GM06990 (cell line): Measurements from ENCODE around the gene SEMA3E.

Experiments
- DNase-seq: peaks from one replicate; pipeline ENCODE4 v3.0.0-alpha.2; 2011; ENCODE audit not compliant: insufficient read length; ENCODE audit errors: extremely low read depth
- H3K27me3 ChIP-seq: replicated peaks from 2 replicates; pipeline ENCODE4 v1.6.0; 2011; ENCODE audit warnings: low read length; ENCODE audit not compliant: control insufficient read depth, insufficient read depth
- H3K36me3 ChIP-seq: 2 replicates; pipeline ENCODE4 v1.5.1; 2011; ENCODE audit warnings: low read length; ENCODE audit not compliant: control insufficient read depth, insufficient read depth
- H3K4me3 ChIP-seq: replicated peaks from 2 replicates; pipeline ENCODE4 v1.5.1; 2011; ENCODE audit warnings: low read depth, mild to moderate bottlenecking, control low read depth, low read length
- CTCF ChIP-seq: IDR thresholded peaks from 2 replicates; pipeline ENCODE4 v1.5.1; 2011; ENCODE audit warnings: low read length, control low read depth, mild to moderate bottlenecking, inconsistent platforms; ENCODE audit not compliant: insufficient read depth, poor library complexity, severe bottlenecking

SEMA3E gene

GRCh38 chr7:83456413-83456812 is 192.5 kb downstream of the SEMA3E start:
- Histone ChIP-seq H3K4me3 (no peak overlapping the region), H3K27me3 (no peaks in the 10 kb centered on the region), H3K36me3 (no peaks in the 10 kb centered on the region)
- no peak for DNase-seq
- no peak for TF ChIP-seq CTCF

GRCh38 chr7:83455612-83456011 is 193.3 kb downstream of the SEMA3E start:
- TF ChIP-seq CTCF: no peak
- Histone ChIP-seq H3K36me3 (no peaks in the 10 kb centered on the region), H3K27me3 (no peaks in the 10 kb centered on the region), H3K4me3 (no peak overlapping the region)
- no peak for DNase-seq

- Histone ChIP-seq H3K4me3 (no peak overlapping the region), H3K27me3 (no peaks in the 10 kb centered on the region), H3K36me3 (no peaks in the 10 kb centered on the region)
- DNase-seq: no peak
- TF ChIP-seq CTCF: no peak
Measured at GRCh38 chr7:83452256-83452655, 196.7 kb downstream of the SEMA3E start.

GRCh38 chr7:83451501-83452045 is 197.4 kb downstream of the SEMA3E start:
- TF ChIP-seq CTCF: no peak
- Histone ChIP-seq H3K36me3 (no peaks in the 10 kb centered on the region), H3K4me3 (no peak overlapping the region), H3K27me3 (no peaks in the 10 kb centered on the region)
- no peak for DNase-seq

- no peaks in the 10 kb centered on the region for H3K27me3 ChIP-seq
- no peaks in the 10 kb centered on the region for H3K36me3 ChIP-seq
- no peak for TF ChIP-seq CTCF
- DNase-seq: no peak
- H3K4me3 ChIP-seq: no peak overlapping the region
Measured at GRCh38 chr7:83449781-83450180, 199.2 kb downstream of the SEMA3E start.

GRCh38 chr7:83447681-83448080 is 201.3 kb downstream of the SEMA3E start:
- DNase-seq: no peak
- TF ChIP-seq CTCF: no peak

More at GRCh38 chr7:83447681-83448080, 201.3 kb downstream of the SEMA3E start:
- H3K36me3 ChIP-seq: no peaks in the 10 kb centered on the region
- H3K4me3 ChIP-seq: no peak overlapping the region
- no peaks in the 10 kb centered on the region for H3K27me3 ChIP-seq
